COLO829 (cell line): ENCODE results near the gene LY9.
"Not testable (repeated sequence)": the region's sequence is repeated elsewhere in the genome, so short reads cannot be mapped to it uniquely, and the experiment has no call there.

ENCODE experiments used
- DNase-seq: peaks from one replicate; pipeline ENCODE4 v3.0.0; 2012; ENCODE audit warnings: low spot score

LY9 gene

DNA sequence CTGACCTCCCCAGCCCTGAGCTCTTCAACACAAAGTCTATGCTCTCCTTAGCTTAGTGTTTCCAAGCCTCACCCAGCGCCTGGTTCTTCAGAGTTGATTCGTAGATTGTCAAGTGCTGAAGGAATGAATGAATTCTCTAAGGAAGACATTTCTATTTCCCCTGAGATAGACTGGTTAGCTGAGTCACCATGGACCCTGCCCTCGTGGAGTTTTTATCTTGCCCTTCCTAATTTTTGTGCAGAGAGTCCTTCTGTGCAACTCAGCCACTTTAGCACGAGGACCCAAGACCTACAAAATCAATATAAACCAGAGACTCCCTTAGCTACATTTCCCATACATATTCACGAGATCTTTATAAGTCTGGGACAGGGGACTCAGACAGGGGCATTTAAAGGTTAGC lies 69.4 kb downstream of the LY9 start:
- DNase-seq = no peak

- DNase-seq = no peak
These were observed 70.2 kb downstream of the LY9 start for GRCh38 chr1:160866001-160866694.

DNA sequence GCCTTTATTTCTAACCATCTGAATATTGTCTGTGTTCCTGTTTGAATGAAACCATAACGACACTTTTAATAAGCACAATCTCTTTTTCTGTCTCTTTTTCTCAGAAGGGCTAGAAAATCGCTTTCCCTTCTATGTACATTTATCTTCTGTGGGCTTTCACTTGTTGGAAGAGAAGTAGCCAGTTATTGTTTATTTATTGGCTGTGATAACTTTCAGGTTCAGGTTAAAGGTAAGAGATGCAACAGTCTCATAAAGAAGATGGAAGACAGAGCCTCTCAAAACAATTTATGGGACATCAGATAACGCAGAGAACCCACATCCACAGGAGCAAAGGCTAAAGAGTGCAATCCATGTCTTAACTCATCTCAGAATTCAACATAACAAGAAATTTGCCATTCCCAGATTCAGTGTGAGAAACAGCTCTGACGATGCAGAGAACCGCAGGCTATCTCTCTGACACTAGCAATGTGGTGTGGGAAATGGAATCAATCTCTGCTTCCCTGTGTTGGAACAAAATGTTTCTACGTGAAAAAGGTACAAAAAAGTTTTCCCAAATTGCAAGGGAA lies 70.8 kb downstream of the LY9 start:
- no peak for DNase-seq

DNA sequence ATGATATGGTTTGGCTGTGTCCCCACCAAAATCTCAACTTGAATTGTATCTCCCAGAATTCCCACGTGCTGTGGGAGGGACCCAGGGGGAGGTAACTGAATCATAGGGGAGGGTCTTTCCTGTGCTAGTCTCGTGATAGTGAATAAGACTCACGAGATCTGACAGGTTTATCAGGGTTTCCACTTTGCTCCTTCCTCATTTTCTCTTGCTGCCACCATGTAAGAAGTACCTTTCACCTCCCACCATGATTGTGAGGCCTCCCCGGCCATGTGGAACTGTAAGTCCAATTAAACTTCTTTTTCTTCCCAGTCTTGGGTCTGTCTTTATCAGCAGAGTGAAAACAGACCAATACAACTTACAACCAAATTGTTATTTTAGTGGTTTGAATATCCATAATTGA lies 71.7 kb downstream of the LY9 start:
- not testable (repeated sequence) for DNase-seq

DNA sequence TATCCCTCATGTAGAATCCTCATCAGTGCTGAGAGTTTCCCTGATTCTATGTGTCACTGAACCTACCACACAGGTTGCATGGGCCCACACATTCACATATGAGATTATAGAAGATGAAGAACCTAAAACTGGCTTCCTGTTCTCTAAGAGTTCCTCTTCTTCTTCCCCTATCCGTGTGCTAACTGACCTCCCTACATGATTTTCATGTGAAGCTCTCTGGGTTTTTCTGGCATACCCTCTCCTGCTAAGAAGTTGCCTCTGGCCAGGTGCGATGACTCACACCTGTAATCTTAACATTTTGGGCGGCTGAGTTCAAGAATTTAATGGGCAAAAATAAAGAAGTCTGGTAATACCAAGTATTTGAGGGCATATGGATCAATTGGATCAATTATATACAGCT lies 72.2 kb downstream of the LY9 start:
- no peak for DNase-seq

GRCh38 chr1:160874935-160875334 lies 79.0 kb downstream of the LY9 start:
- no peak for DNase-seq

DNA sequence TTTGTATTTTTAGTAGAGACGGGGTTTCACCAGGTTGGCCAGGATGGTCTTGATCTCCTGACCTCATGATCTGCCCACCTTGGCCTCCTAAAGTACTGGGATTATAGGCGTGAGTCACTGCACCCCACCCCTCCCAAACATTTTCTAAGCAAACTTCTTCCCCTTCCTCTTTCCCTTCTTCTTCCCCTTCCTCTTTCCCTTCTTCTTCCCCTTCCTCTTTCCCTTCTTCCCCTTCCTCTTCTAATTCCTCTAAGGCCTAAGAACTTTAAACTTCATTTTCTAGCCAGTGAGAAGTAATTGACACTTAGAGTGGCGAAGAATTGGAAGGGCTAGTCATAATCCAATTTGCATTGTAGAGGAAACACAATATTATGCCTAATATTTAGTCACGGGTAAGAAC lies 79.6 kb downstream of the LY9 start:
- not testable (repeated sequence) for DNase-seq

DNA sequence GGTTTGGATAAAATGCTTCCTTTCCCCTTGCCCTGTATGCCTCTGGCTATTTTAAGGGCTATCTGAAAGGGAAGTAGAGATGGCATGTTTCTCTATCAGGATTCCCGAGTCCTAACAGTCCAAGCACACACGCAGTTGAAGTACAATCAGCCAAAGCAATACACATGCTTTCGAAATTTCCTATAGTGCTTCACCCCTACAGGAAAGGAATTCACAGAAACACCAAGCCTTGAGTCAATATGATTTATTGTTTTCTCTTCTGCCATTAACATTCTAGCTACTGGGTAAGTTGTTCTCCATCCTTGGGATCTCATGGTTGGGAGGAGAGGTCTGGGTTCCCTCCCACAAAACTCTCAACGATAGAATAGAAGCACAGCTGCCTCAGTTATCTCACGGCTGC lies 80.3 kb downstream of the LY9 start:
- no peak for DNase-seq

GRCh38 chr1:160877221-160877620 lies 81.2 kb downstream of the LY9 start:
- DNase-seq = no peak
